HEK293 (cell line): ENCODE measurements around the gene RASAL2.
"Not testable (repeated sequence)": the region's sequence is repeated elsewhere in the genome, so short reads cannot be mapped to it uniquely, and the experiment has no call there.

Source experiments
- CTCF ChIA-PET: fragments of 350-600 bp; formaldehyde crosslinking; extraction: SDS; loops from one replicate; lab custom pipeline; 2021; ENCODE audit warnings: antibody characterized with exemption; lab: Yijun Ruan, JAX
- POLR2A ChIA-PET: fragments of 300-600 bp; formaldehyde crosslinking; extraction: SDS; loops from one replicate; lab custom pipeline; 2020; ENCODE audit warnings: antibody characterized with exemption, inconsistent platforms; lab: Yijun Ruan, JAX
- H3K27ac ChIP-seq: fragments of 200-500 bp; sonication (Bioruptor generic); 2 replicates; pipeline ENCODE4 v1.5.1; 2014; ENCODE audit warnings: low read depth, low read length, control low read depth, inconsistent platforms; ENCODE audit errors: extremely low read depth
- H3K36me3 ChIP-seq, 2 experiments: fragments of 200-500 bp in 1 of 2; sonication (Bioruptor generic) in 1 of 2; 1 replicate in 1 of 2; 2 replicates in 1 of 2; pipeline ENCODE4 v1.5.1; 2014 to 2017; ENCODE audit warnings: inconsistent platforms in 2 of 2, low read length in 2 of 2; ENCODE audit not compliant: control insufficient read depth in 2 of 2, insufficient read depth in 1 of 2
- H3K4me1 ChIP-seq: fragments of 200-500 bp; sonication (Bioruptor generic); 2 replicates; pipeline ENCODE4 v1.5.1; 2014; ENCODE audit warnings: mild to moderate bottlenecking, low read length, inconsistent platforms; ENCODE audit not compliant: control insufficient read depth, insufficient read depth
- H3K4me3 ChIP-seq: 2 replicates; pipeline ENCODE4 v1.5.1; 2011; ENCODE audit warnings: low read depth, mild to moderate bottlenecking, control low read depth, low read length, moderate library complexity
- H3K9me3 ChIP-seq: fragments of 200-500 bp; sonication (Bioruptor generic); 2 replicates; pipeline ENCODE4 v1.5.1; 2014; ENCODE audit warnings: low read depth, low read length, inconsistent platforms; ENCODE audit not compliant: control insufficient read depth, insufficient read depth
- CTCF ChIP-seq: fragments of 450-650 bp; formaldehyde crosslinking; IDR thresholded peaks from 2 replicates; pipeline ENCODE4 v1.5.1; 2016; ENCODE audit warnings: missing biosample characterization, missing genetic modification characterization
- EGR2 ChIP-seq: fragments of 450-650 bp; formaldehyde crosslinking; IDR thresholded peaks from 2 replicates; pipeline ENCODE4 v1.5.1; 2016; ENCODE audit warnings: low read depth, missing biosample characterization, missing genetic modification characterization
- GLIS2 ChIP-seq: fragments of 450-650 bp; formaldehyde crosslinking; IDR thresholded peaks from 2 replicates; pipeline ENCODE4 v1.5.1; 2016; ENCODE audit warnings: missing biosample characterization, missing genetic modification characterization
- OVOL3 ChIP-seq: fragments of 450-650 bp; formaldehyde crosslinking; IDR thresholded peaks from 2 replicates; pipeline ENCODE4 v1.5.1; 2016; ENCODE audit warnings: missing biosample characterization, missing genetic modification characterization
- PRDM1 ChIP-seq: fragments of 450-650 bp; formaldehyde crosslinking; IDR thresholded peaks from 2 replicates; pipeline ENCODE4; 2016; ENCODE audit warnings: missing biosample characterization, missing genetic modification characterization
- SCRT2 ChIP-seq: fragments of 450-650 bp; formaldehyde crosslinking; IDR thresholded peaks from 2 replicates; pipeline ENCODE4 v1.5.1; 2016; ENCODE audit warnings: missing biosample characterization, missing genetic modification characterization
- SP3 ChIP-seq: fragments of 450-650 bp; formaldehyde crosslinking; IDR thresholded peaks from 2 replicates; pipeline ENCODE4 v1.5.1; 2016; ENCODE audit warnings: missing biosample characterization, missing genetic modification characterization
- ZBTB17 ChIP-seq: fragments of 450-650 bp; formaldehyde crosslinking; IDR thresholded peaks from 2 replicates; pipeline ENCODE4 v1.5.1; 2016; ENCODE audit warnings: missing biosample characterization, missing genetic modification characterization
- ZBTB26 ChIP-seq: fragments of 450-650 bp; formaldehyde crosslinking; optimal IDR thresholded peaks from 2 replicates; pipeline ENCODE3; 2016; ENCODE audit warnings: missing biosample characterization, mild to moderate bottlenecking, missing genetic modification characterization
- ZBTB48 ChIP-seq: fragments of 450-650 bp; formaldehyde crosslinking; IDR thresholded peaks from 2 replicates; pipeline ENCODE4 v1.5.1; 2016; ENCODE audit warnings: missing biosample characterization, missing genetic modification characterization
- ZEB2 ChIP-seq: fragments of 450-650 bp; formaldehyde crosslinking; IDR thresholded peaks from 2 replicates; pipeline ENCODE4 v1.5.1; 2016; ENCODE audit warnings: missing biosample characterization, missing genetic modification characterization
- ZFHX2 ChIP-seq: fragments of 450-650 bp; formaldehyde crosslinking; conservative IDR thresholded peaks from 2 replicates; pipeline ENCODE4 v1.5.1; 2016; ENCODE audit warnings: missing biosample characterization, missing genetic modification characterization
- ZFP69B ChIP-seq: fragments of 450-650 bp; formaldehyde crosslinking; IDR thresholded peaks from 2 replicates; pipeline ENCODE4 v1.5.1; 2016; ENCODE audit warnings: missing biosample characterization, missing genetic modification characterization
- ZNF132 ChIP-seq: fragments of 450-650 bp; formaldehyde crosslinking; IDR thresholded peaks from 2 replicates; pipeline ENCODE4 v1.5.1; 2017; ENCODE audit warnings: missing biosample characterization, missing genetic modification characterization, borderline replicate concordance
- ZNF335 ChIP-seq: fragments of 450-650 bp; formaldehyde crosslinking; conservative IDR thresholded peaks from 2 replicates; pipeline ENCODE4 v1.5.1; 2016; ENCODE audit warnings: missing biosample characterization, missing genetic modification characterization
- ZNF341 ChIP-seq: fragments of 450-650 bp; formaldehyde crosslinking; IDR thresholded peaks from 2 replicates; pipeline ENCODE4; 2016; ENCODE audit warnings: low read depth, missing biosample characterization, missing genetic modification characterization
- ZNF548 ChIP-seq: fragments of 450-650 bp; formaldehyde crosslinking; IDR thresholded peaks from 2 replicates; pipeline ENCODE4 v1.5.1; 2016; ENCODE audit warnings: missing biosample characterization, missing genetic modification characterization
- ZNF561 ChIP-seq: fragments of 450-650 bp; IDR thresholded peaks from 2 replicates; pipeline ENCODE4 v1.5.1; 2018; ENCODE audit warnings: missing biosample characterization, missing genetic modification characterization, borderline replicate concordance
- ZNF626 ChIP-seq: fragments of 450-650 bp; sonication (Bioruptor Pico); formaldehyde crosslinking; IDR thresholded peaks from 2 replicates; pipeline ENCODE4 v1.5.1; 2018; ENCODE audit warnings: missing biosample characterization, missing genetic modification characterization, inconsistent platforms
- ZNF654 ChIP-seq: fragments of 450-650 bp; formaldehyde crosslinking; IDR thresholded peaks from 2 replicates; pipeline ENCODE4 v1.5.1; 2016; ENCODE audit warnings: low read depth, missing biosample characterization, missing genetic modification characterization
- ZNF660 ChIP-seq: fragments of 450-650 bp; IDR thresholded peaks from 2 replicates; pipeline ENCODE4 v1.5.1; 2018; ENCODE audit warnings: missing biosample characterization, mild to moderate bottlenecking, missing genetic modification characterization
- ZNF692 ChIP-seq: fragments of 450-650 bp; formaldehyde crosslinking; IDR thresholded peaks from 2 replicates; pipeline ENCODE4 v1.5.1; 2016; ENCODE audit warnings: missing biosample characterization, missing genetic modification characterization
- ZSCAN4 ChIP-seq: fragments of 450-650 bp; formaldehyde crosslinking; IDR thresholded peaks from 2 replicates; pipeline ENCODE4 v1.5.1; 2017; ENCODE audit warnings: missing biosample characterization, missing genetic modification characterization

Gene RASAL2

GRCh38 chr1:178310685-178311105 lies 216.8 kb downstream of the RASAL2 start:
- Histone ChIP-seq H3K4me1 (no peaks in the 10 kb centered on the region), H3K4me3 (no peak overlapping the region), H3K27ac (no peak overlapping the region), H3K36me3 (no peaks in the 10 kb centered on the region), H3K9me3 (no peaks in the 10 kb centered on the region)
- POLR2A ChIA-PET, result interaction anchor here (1.5 kb wide), 1 partner anchor 187 kb away, joined by 3 read pairs; no protein-coding TSS in a partner anchor
- CTCF ChIA-PET, result interaction anchor here (0.6 to 5.1 kb wide), 26 partner anchors 10 to 1093 kb away, joined by 3 to 63 read pairs (median 4); no protein-coding TSS in a partner anchor
- TF ChIP-seq ZNF660 (tag by site-specific recombination) (peak; percentile 80), SCRT2 (peak; percentile 56; the same call in 1 of the 2 replicates), PRDM1 (tag by site-specific recombination) (0 out of 2 replicates have a peak, but pooled peaks have one; percentile 33), CTCF (tag by site-specific recombination) (peak; percentile 39; the same call in 1 of the 2 replicates), ZNF132 (tag by site-specific recombination) (no peak), ZNF654 (tag by site-specific recombination) (peak; percentile 96)

GRCh38 chr1:178311164-178311563 lies 217.3 kb downstream of the RASAL2 start:
- Histone ChIP-seq H3K36me3 (no peaks in the 10 kb centered on the region), H3K9me3 (no peaks in the 10 kb centered on the region), H3K27ac (no peak overlapping the region), H3K4me1 (no peaks in the 10 kb centered on the region), H3K4me3 (no peak overlapping the region)
- ChIA-PET POLR2A (interaction anchor here (0.7 to 1.5 kb wide), 2 partner anchors 37 to 187 kb away, joined by 3 read pairs; no protein-coding TSS in a partner anchor), CTCF (interaction anchor here (0.6 to 5.1 kb wide), 26 partner anchors 9 to 1092 kb away, joined by 3 to 63 read pairs (median 4); no protein-coding TSS in a partner anchor)
- TF ChIP-seq OVOL3 (no peak), ZSCAN4 (tag by site-specific recombination) (peak; percentile 85), ZNF626 (no peak), ZNF548 (tag by site-specific recombination) (no peak)

- H3K27ac ChIP-seq, H3K36me3 ChIP-seq, H3K9me3 ChIP-seq, POLR2A ChIA-PET, H3K4me1 ChIP-seq: not testable (repeated sequence)
- CTCF ChIA-PET, result interaction anchor here (0.8 to 1.5 kb wide), 3 partner anchors 10 to 181 kb away, joined by 3 to 6 read pairs (median 5); no protein-coding TSS in a partner anchor
- TF ChIP-seq EGR2 (peak; percentile 84), ZBTB26 (peak; percentile 52), GLIS2 (peak; percentile 43; the same call in 1 of the 2 replicates), ZNF335 (tag by site-specific recombination) (peak; percentile 75), ZBTB17 (tag by site-specific recombination) (peak; percentile 39; the same call in 1 of the 2 replicates), ZEB2 (peak; percentile 42; the same call in 1 of the 2 replicates), ZNF341 (tag by site-specific recombination) (peak; percentile 80), ZFHX2 (peak; percentile 79), SP3 (tag by site-specific recombination) (0 out of 2 replicates have a peak, but pooled peaks have one; percentile 13), ZFP69B (peak; percentile 64), ZNF692 (tag by site-specific recombination) (peak; percentile 58; the same call in 1 of the 2 replicates), ZBTB48 (tag by site-specific recombination) (peak; percentile 73), ZNF561 (tag by site-specific recombination) (0 out of 2 replicates have a peak, but pooled peaks have one; percentile 21)
- peak overlapping the region; percentile 37 for H3K4me3 ChIP-seq
Measured at GRCh38 chr1:178320280-178320982, 226.5 kb downstream of the RASAL2 start.
